CD4-positive, alpha-beta T cell treated with Interleukin-10 for 1 hour (primary cell): ENCODE data around the gene HOXA6.
A peak's percentile ranks its signal among the peaks of the same experiment; 100 is the strongest.

ENCODE experiments used
- DNase-seq: peaks from one replicate; pipeline ENCODE4 v3.0.0-alpha.2; 2020

The HOXA6 gene

DNA sequence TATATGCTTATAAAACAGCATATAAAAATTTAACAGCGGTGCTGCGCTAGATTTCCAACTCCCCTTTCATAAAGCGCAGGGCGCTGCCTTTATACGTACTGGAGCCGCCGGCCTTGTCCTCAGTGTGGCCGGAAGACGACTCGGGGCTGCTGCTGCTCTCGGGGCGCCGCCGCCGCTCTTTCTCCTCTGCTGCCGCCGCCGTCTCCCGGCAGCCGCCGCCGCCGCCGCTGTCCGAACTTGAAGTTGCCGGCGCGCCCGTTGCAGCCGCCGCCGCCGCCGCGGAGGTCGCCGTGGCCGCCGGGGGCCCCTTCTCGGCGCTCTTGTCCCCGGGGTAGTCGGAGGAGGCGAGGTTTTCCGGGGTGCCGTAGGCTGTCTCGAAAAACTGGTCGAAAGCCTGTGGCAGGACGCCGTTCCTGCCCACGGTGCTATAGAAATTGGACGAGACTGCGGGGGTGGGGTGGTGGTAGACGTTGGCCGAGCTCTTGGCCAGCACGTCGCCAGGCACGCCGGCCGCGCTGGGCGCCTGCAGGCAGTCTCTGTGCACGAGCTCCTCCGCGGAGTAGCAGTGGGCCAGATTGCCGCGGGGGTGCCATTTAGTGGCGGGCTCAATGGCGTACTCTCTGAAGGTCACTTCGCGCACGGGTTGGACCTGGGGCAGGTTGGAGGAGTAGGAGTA lies 36.9 kb upstream of the HOXA6 start:
- peak; percentile 33 for DNase-seq

DNA sequence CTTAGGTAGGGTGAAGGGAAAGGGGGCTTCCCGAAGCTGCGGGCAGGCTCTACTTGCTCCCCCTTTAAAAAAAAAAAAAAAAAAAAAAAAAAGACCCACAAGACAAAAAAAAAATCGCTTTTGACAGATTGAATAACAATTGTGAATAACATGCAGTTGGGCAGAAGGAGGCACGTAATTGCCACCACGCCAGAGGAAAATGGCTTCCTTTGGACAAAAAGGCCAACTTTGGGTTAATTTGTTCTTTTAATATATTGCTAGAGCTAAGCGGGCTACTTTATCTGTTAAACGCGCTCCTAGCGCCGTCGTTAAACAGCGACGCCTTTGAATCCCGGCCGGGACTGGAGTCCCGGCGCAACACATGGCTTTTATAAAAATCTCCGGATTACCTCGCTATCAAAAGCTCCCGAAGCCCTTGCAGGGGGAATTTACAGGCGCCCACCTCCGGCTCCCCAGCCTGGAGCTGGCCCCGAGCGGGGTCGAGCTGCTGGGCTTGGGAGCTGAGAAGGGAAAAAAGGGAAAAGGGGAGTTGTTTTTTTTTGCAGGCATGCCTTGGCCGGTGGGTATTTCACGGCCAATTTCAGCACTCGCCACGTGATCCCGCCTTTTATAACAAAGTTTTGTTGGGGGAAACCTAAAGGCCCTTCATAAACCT lies 36.2 kb upstream of the HOXA6 start:
- no peak for DNase-seq

DNA sequence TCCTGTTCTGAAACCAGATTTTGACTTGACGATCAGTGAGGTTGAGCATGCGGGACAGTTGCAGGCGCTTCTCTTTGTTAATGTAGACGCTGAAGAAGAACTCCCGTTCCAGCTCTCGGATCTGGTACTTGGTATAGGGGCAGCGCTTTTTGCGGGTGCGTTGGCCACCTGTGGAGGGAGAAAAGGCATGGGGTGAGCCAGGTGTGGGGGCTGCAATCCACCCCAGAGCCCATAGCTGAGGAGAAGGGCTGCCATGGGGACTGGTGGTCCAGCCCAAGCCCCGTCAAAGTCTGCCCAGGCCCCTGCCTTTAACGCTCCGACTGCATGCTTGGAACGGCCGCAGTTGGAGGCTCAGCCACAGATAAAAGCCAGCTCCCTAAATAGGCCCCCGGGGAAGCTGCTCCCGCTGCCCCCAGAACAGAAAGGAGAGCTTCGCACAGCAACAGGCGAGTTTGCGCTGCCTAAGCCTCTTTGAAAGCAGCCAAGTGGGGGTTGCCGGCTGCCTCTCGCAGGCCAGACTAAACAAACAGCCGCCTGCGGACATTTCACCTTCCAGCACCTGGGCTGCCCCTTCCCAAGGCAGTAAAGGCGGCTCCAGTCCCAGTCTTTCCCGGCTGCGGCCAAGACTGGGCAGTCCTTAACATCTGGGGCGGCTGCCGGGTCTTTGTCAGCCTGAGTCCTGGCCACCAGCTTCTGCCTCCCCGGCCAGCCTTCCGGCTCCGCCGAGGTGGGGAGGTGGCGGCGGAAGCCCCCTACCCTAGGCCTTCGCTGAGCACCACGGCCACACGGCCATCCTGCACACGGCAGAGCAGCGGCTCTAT lies 35.5 kb upstream of the HOXA6 start:
- DNase-seq: no peak

DNA sequence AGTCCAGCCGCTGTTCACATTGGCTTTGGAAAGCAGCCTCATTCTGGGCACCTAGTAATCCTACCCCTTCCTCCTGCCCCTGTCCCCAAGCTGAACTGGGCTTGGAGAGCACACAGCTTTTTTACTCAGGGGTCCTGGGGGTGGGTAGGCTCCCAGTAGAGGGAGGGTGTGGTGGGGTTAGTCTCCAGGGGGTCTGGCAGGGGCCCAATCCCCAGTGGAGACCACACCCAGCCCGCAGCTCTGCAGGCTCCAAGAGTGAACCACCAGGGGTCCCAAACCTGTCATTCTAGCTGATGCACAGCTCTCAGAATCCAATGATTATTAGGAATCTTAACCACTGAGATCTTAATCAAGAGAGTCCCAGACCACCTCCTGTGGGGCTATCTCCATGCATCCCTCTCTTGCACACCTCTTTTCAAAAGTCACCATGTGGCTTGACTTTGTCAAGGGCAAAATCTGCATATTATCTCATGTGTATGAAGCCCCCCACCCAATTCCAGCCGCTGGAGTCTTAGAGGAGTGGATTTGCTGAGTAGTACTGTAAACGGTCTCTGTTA lies 34.8 kb upstream of the HOXA6 start:
- DNase-seq: no peak

DNA sequence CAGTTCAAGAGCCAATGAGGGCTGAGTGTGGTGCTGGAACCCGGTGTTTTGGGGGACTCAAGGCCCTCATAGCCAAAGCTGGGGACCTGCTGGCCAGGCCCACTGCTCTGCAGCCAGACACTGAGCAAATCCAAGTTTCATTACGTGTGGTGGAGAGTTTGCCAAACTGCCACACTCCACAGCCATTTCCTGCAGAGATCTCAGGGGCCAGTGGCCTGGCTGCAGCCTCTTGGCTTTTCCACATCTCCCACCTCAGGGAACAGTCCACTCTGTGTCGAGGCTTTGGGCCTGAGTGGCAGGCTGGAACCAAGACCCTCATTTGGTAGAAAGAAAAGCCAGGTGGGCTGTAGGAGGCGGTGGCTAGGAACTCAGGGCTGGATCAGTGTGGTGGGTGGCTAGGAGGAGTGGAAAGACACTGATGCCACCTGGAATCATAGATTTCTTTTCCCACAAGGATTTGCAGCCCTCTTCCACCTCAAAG lies 34.3 kb upstream of the HOXA6 start:
- DNase-seq: no peak

DNA sequence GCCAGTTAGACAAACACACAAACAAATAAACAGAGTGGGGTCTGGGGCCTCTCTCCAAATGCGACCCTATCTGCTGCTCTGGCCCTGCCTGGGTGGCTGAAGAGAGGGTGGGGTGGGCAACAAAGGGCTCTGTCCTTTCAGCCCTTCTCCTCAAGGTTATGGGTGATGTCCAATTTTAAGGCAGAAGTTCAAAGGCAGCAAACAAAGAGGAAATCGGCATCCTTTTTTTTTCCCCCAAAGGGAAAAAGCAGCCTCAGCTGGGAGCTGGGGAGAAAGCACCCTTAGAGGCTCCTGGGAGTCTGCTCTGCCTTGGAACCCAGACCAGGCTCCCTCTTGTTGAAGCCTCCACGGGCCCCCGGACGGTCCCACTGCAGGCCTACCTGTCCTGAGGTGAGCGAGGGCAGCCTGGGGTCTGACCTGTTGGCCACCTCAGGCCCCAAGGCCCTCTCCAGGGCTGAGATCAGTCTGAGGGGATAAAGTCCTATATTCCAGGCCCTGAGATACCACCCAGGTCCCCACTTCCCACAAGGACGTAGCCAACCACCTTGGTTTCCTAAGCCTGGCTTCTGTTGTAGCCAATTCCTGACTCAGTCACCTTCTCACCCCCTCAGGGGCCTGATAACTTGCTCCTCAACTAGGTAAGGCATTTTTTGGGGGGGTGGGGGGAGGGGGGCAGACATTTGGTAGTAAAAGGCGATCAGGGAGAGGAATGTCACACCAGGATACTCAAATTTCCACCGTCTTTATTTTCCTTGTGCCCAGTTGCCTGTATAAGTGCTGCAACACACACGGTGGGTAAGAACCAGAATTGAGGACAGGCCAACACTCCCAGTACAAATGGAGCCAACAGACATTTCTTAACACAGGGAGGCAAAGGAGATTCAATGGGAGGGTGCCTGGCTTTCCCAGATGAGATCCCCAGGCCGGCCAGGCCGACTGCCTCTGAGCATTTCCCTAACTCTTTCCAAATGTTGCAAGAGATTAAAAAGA lies 33.2 kb upstream of the HOXA6 start:
- DNase-seq: no peak

DNA sequence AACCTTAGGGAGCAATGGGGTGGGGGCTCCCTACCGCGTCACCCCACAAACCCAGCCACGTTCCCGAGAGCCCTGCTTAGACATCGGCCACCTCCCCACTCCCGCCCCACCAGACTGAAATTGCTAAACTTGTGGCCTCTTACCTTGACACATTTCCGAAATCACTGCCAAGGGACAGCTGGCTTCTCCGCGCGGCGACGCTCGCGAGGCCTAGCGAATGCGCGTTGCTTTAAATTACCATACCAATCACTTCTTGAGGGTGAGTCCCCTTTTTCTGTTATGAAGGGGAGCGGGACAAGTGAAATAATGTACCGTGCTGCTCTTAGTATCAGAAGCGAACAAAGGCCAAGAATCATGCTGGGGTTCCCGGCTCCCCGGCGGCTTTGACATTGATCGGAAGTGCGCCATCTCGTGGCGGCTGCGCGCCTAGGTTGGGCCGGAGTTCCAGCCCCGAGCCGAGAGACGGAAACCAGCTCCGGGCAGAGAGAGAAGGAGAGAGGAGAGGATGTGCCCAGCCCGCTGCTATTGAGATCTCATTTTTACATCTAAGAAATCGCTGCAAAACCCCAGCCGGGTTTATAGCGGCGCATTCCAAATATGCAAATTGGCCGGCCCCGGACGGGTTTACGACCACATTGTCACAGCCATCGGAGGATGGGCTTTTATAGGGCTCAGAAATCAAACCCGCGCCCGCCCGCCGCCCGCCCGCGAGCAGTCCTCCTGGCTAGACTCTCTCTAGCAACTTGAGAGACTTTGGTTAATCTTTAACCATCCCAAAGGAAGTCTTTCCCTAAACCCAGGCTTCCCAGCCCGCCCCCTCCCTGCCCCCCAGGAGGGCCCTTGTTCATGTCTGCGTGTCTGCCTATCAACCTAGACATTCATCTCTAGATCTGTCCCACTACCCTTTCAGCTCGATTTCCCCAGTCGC lies 32.2 kb upstream of the HOXA6 start:
- peak; percentile 60 for DNase-seq

DNA sequence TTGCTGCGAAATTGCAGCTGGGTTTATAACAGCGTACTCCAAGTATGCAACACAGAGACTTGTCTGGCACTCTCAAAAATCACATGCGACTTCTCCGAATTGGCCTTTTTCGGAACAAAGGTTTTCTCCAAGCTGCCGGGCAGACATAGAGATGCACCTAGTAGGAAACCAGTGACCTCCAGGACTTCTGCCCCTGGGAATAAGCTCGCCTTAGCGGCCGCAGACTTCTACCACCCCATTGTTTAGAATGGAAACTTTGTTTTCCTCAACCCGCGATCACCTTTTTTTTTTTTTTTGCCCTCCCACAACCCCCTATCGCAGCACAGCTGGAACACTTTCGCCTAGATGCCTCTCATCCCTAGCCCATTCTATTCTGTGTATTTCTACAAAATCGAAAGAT lies 31.5 kb upstream of the HOXA6 start:
- DNase-seq: no peak

DNA sequence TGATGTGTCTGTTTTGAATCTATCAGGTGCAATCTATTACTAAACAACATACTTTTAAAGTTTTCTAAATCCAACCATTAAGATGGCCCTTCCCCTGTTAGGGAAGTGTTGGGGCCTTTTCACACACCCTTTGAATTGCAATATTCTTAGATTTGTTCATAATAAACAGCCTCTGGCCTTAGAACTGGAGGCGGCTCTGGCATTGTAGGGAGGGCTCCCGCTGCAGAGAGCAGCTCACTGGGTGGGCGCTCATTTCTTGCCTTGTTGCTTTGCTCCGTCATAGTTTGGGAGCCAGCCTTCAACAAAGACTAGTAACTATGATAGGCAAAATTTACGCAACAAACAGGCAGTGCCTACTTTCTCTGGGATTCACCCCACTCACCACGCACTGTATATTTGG lies 30.8 kb upstream of the HOXA6 start:
- DNase-seq: no peak

DNA sequence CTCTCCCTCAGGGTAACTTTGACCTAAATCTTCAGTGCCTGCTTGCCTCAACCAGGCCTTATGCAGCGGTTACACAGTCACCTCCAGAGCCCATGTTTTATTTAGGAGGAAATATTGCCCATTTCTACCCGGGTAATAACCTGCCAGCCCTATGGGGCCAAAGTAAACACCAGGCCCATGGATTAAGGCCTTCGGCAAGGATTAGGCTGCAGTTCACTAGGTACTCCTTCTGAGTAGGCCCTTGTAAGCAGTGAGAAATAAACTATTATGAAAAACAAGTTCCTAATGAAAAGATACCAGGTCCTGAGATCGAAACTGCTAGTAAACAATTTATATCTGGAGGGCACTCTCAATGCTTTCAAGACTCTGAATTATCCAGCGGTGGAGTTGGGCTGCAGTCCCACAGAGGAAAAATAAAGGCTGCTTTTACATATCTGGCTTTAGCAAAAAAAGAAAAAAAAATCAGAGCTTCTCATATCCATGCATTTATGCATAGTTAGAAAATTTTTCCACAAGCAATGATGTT lies 30.3 kb upstream of the HOXA6 start:
- DNase-seq: no peak

DNA sequence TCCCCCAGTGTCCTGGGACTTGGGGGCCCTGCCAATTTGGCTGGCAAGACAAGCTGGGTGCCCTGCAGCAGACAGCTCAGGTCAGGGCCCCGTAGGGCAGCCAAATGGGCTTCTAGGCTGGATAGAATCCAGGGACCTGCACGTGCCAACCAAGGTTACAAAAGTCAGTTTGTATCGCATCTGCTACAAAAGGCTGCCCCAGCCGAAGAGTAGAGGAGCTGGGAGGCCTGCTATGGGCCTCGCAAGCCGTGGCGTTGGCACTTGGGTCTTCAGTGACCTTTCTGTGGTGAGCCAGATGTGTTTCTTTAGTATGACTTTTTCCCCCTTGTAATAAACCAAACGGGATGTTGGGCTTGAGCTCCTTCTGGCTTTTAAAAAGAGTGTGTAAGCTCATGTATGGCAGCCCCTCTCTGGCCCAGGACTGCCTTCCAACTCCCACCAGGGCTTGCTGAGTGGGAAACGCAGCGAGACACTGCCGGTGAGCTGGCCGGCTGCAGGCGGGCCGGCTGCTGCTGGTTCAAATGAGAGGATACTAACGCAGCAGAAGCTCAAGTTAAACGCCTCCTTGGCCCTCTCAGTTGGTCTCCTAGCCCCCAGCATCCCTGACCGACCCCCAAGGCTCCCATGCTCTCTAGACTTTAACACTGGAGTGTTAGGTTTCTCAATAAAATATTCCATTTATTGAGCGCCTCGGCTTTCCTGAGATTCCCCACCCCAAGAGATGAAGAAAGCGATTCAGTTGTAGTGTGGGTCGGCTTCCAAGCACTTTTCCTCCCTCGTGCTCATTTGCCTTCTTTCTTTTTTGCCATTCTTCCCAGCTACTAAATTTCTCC lies 29.6 kb upstream of the HOXA6 start:
- no peak for DNase-seq

DNA sequence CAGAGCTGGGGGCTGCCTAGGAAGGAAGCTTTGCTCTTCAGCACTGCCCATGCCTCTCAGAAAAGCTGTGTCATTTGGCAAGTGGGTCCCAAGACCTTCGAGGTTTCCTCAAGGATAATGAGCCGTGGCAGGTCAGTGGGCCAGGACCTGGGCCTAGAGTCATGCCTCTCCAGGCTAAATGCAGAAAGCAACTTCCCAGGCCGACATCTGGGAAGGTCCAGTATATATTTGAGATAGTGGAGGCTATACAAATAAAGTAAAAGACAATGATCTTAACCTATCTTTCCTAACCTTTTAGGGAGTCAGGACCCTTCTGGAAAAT lies 28.9 kb upstream of the HOXA6 start:
- DNase-seq: no peak

DNA sequence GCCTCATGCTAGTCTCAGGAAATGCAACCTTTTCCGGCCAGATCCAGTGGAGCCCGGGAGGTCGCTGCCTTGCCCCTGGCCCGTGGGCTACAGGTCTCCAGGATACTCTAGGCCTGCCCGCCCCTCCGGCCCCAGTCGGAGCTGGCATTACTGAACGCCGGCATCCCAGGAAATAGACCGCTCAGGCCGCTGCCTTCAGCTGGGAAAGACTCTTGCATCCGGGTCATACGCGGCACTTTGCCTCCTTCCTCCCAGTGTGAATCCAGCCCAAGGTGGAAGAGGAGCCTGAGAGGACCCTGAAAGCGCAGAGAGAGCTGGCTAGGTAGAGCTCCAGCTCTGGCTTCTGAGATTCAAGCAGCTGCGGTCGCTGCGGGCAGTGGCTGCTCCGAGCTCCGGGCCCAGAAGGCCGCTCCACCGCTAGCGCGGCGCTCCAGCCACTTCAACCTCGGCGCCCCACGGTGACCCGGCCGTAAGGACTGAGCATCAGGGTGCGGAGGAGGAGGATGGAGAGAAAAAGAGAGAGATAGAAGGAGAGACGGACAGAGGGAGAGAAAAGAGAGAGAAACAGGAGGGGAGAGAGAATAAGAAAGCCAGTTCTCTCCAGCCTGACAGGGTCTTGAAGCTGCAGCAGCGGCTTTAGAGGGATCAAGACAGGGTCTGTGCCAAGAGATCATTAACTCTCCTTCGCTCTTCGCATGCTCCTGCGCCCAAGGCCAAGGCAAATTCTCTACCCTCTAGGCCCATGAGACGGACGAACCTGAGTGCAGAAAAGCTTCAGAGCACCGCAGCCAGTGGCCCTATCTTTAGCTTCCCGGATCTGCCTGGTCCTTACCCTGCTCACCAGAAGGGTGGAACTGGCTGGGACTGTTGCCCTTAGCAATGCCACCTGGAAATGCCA lies 28.3 kb upstream of the HOXA6 start:
- no peak for DNase-seq

DNA sequence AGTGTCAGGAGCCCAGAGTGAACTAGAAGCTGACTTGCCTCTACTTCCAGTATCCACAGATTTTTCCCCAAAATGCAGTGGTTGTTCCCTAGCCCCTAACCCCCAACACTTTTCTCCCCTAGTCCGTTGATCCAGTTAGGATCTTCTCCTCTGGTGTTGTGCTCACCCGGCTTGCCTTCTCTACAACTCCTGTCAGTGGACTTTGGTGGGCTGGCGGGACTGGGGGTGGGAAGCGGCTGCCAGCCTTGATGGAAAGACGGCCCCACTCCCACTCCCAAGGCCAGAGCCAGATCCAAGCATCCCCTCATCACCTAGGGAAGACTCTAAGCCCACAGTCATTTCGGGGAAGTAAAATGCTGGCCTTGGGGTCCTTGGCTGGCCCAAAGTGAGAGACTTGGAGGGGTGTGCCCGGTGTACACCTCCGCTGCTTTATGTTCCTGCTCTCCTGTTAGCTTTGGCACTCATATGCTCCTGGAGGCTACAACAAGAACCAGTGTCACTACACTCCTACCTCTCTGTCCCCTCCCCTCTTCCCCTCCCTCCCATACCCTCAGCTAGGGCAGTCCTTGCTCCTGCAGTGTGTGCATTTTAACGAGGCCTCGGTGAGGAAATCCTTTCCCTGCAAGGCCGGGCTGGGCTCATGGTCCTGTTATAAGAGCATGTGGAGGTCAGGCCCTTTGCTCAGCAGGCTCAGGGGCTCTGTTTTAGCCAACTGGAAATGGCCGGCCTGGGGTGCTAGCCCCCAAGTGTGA lies 27.5 kb upstream of the HOXA6 start:
- DNase-seq: no peak

DNA sequence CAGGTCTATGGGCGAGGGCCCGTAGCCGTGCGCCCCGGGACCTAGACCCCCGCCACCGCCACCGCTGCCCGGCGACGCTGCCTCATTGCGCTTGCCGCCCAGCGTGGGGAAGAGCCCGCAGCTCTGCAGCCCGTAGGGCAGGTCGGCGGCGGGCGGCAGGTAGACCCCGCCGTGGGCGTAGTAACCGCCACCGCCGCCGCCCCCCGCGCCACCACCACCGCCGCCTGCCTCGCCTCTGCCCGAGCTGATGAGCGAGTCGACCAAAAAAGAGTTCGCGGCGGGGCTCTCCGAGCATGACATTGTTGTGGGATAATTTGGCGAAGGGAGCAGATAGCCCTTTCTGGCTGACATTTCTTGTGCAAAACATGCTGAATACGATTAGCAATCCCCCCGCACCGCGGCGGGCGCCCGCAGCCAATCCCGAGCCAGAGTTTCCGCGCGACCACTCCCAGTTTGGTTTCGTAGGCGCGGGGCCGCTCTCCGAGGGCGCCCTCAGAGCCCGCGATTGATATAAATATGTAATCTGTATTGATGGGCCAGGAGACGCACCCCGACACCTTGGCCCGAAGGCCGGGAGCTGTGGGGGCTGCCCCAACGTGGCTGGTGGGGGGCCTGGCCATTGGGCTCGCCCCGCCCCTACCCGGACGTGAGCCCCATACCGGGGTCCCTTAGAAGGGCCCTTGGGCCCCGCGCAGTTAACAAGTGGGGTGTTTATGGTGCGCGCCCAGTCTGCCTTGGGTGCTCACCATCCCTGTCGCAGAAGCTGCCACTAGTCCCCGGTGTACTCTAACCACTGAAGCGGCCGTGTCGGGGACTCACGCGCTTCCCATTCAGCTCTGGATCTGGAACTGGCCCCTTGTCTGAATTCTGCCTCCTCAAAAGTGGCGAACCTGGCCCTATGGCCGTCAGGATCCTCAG lies 26.6 kb upstream of the HOXA6 start, which contains the start of gene HOXA10:
Gene HOXA10 (minus strand): TSS at position 365 of the 918 bp plus-strand sequence. CDS start 14 bp downstream, at position 351.
- DNase-seq: no peak

DNA sequence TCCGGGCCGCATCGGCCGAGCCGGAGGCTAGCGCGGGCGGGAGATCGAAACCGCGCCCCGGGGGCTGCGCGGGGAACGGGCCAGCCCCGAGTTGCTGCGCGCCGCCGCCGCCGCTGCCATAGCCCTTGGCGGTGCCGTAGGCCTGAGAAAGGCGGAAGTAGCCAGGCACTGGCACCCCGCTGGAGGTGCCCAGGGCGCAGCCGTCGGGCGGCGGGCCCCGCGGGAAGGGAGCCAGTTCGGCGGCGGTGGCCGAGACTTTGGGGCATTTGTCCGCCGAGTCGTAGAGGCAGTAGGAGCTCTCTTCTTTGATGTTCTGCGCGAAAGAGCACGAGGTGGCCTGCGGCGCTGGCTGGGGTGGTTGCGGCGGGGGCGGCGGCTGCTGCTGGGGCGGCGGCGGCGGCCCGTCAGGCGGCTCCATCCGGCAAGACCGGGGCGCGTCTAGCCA lies 26.0 kb upstream of the HOXA6 start:
- peak; percentile 35 for DNase-seq
